Adrenal gland (tissue), 12 donors: ENCODE measurements around the gene BRPF1. TPM values are rescaled to one million over a fixed set of nuclear protein-coding genes. Genes with fewer than 3 reads are reported as not detected.

Experiments
- DNase-seq, 7 donors: peaks; one replicate each; pipeline ENCODE4 v3.0.0-alpha.2; 2019 to 2020
- H3K27ac ChIP-seq, 5 donors: fragments of 200-600 bp; sonication (generic) in 4 of 5; 1 replicate in 3 of 5; 2 replicates in 2 of 5; pipeline versions ENCODE4 v1.5.1 to v1.8.0; 2016 to 2020; ENCODE audit warnings: mild to moderate bottlenecking in 1 of 5
- H3K27me3 ChIP-seq: fragments of 200-600 bp; 2 replicates; pipeline ENCODE4 v1.8.0; 2021
- H3K36me3 ChIP-seq, 2 donors: fragments of 200-600 bp; replicated peaks in 1 of 2; 1 replicate in 1 of 2; 2 replicates in 1 of 2; pipeline versions ENCODE4 v1.5.1 to v1.8.0; 2018 to 2022
- H3K4me1 ChIP-seq, 2 donors: fragments of 200-600 bp; replicated peaks in 1 of 2; 1 replicate in 1 of 2; 2 replicates in 1 of 2; pipeline versions ENCODE4 v1.5.1 to v1.8.0; 2018 to 2021
- H3K4me3 ChIP-seq, 4 donors: fragments of 200-600 bp; sonication (generic) in 3 of 4; one replicate each; pipeline ENCODE4 v1.5.1; 2016 to 2018
- H3K9me3 ChIP-seq, 3 donors: fragments of 200-600 bp; sonication (generic) in 1 of 3; replicated peaks in 1 of 3; 1 replicate in 2 of 3; 2 replicates in 1 of 3; pipeline versions ENCODE4 v1.5.1 to v1.8.0; 2016 to 2021
- CTCF ChIP-seq, 6 experiments: fragments of 450-650 bp in 4 of 6; fragments of 200-600 bp in 2 of 6; sonication (generic) in 1 of 6; IDR thresholded peaks; 1 replicate in 5 of 6; 2 replicates in 1 of 6; pipeline versions ENCODE4 v1.5.1 to v1.8.0; 2016 to 2021; ENCODE audit warnings: antibody characterized with exemption in 6 of 6, mild to moderate bottlenecking in 2 of 6, moderate library complexity in 1 of 6
- POLR2A ChIP-seq, 2 donors: fragments of 450-650 bp; IDR thresholded peaks; one replicate each; pipeline ENCODE4 v1.6.1; 2017; ENCODE audit warnings: antibody characterized with exemption in 2 of 2, mild to moderate bottlenecking in 2 of 2, moderate library complexity in 1 of 2
- WGBS, 4 donors: extraction: QIAGEN DNeasy Blood & Tissue Kit in 2 of 4; methylation state at CpG; one replicate each; pipeline versions ENCODE4 v1.1.5 to v1.1.7; 2013 to 2017; 5-methylcytosine and 5-hydroxymethylcytosine counted together
- intact Hi-C, 2 donors: fragments of 100-400 bp; cut with DNase I; formaldehyde crosslinking; loops; one replicate each; pipeline versions ENCODE4 v1.14.1 to v1.15.0; 2022 to 2023
- polyA plus RNA-seq, 3 donors: library from polyadenylated mRNA; stranded (reverse); fragments of 200-250 nt in 2 of 3; fragments of 350-450 nt in 1 of 3; fragmentation: Illumina TruSeq in 1 of 3; extraction: RNeasy Lipid Tissue Mini Kit (QIAGEN cat#74804) in 1 of 3; gene quantifications; one replicate each; pipeline ENCODE4 v1.2.3, GENCODE V29; 2013 to 2014
- total RNA-seq, 9 donors: library from RNA; depleted of rRNA in 4 of 9; stranded (reverse); fragments of >200 nt in 4 of 9; fragments of 120-200 nt in 1 of 9; fragmentation: NEBNext Ultra II Directional in 1 of 9; extraction: Animal tissue kit (Norgen Biotek cat#: 25700) in 1 of 9; gene quantifications; one replicate each; pipeline versions ENCODE4 v1.1.0 to v1.2.4, GENCODE V29; 2013 to 2023
- donor health status: healthy with polysubstance abuse.
- donor health status: Bipolar disorder and iron deficiency.
- donor health status: DM: yes; HTN: yes; CAD: no.
- donor health status: DM: no; HTN: no; CAD: no.
- donor health status: DM: no; HTN: no; CAD: no.
- donor health status: DM: yes; HTN: yes; CAD: no.

BRPF1 gene
- total and polyA plus RNA-seq, 12 donors = 7.4 to 18.7 (median 14.3) TPM

GRCh38 chr3:9777694-9778021 lies 46.1 kb downstream of the BRPF1 start:
- WGBS, 4 donors = 56 to 89% (median 80%) methylated on average over 1 of the region's 1 CpG
- Histone ChIP-seq H3K4me3 (no peak overlapping the region), H3K9me3 (no peaks in the 10 kb centered on the region), H3K4me1 (peaks cover 28 to 63% of the 10 kb centered on the region in 2 donors), H3K36me3 (peaks cover 0 to 15% of the 10 kb centered on the region in 2 donors), H3K27me3 (no peaks in the 10 kb centered on the region), H3K27ac (peak overlapping the region in 3 of 5 donors; percentile 39 to 73 (median 64))
- intact Hi-C loops = no loop called here
- DNase-seq = no peak
- TF ChIP-seq CTCF (IDR thresholded peaks at IDR 0.05) (no peak), POLR2A (IDR thresholded peaks at IDR 0.05) (no peak)

GRCh38 chr3:9778143-9779074 lies 46.9 kb downstream of the BRPF1 start:
- WGBS, 4 donors = 59 to 80% (median 78%) methylated on average over 4 to 5 of the region's 5 CpGs

GRCh38 chr3:9779075-9779593 lies 47.6 kb downstream of the BRPF1 start:
- H3K4me3 ChIP-seq = no peak overlapping the region
- 73 to 90% (median 77%) methylated on average over 3 to 6 of the region's 6 CpGs for WGBS, 4 donors
- intact Hi-C loops = no loop called here
- peaks cover 0 to 28% of the 10 kb centered on the region in 2 donors for H3K36me3 ChIP-seq
- H3K4me1 ChIP-seq = peaks cover 32 to 67% of the 10 kb centered on the region in 2 donors
- DNase-seq = no peak
- TF ChIP-seq POLR2A (IDR thresholded peaks at IDR 0.05) (no peak), CTCF (IDR thresholded peaks at IDR 0.05) (no peak)
- H3K9me3 ChIP-seq = no peaks in the 10 kb centered on the region
- H3K27ac ChIP-seq = peak overlapping the region in 3 of 5 donors; percentile 39 to 73 (median 72)
- H3K27me3 ChIP-seq = no peaks in the 10 kb centered on the region

More at GRCh38 chr3:9778143-9779074, 46.9 kb downstream of the BRPF1 start:
- H3K27me3 ChIP-seq = no peaks in the 10 kb centered on the region
- intact Hi-C loops = no loop called here
- no peak overlapping the region for H3K4me3 ChIP-seq
- no peak for TF ChIP-seq CTCF (IDR thresholded peaks at IDR 0.05)
- TF ChIP-seq POLR2A (IDR thresholded peaks at IDR 0.05) = no peak
- no peaks in the 10 kb centered on the region for H3K9me3 ChIP-seq
- H3K4me1 ChIP-seq = peaks cover 28 to 63% of the 10 kb centered on the region in 2 donors
- peaks cover 0 to 21% of the 10 kb centered on the region in 2 donors for H3K36me3 ChIP-seq
- peak overlapping the region in 3 of 5 donors; percentile 39 to 73 (median 64) for H3K27ac ChIP-seq
- DNase-seq = peak in 5 of 7 donors; percentile 59 to 72 (median 67)

DNA sequence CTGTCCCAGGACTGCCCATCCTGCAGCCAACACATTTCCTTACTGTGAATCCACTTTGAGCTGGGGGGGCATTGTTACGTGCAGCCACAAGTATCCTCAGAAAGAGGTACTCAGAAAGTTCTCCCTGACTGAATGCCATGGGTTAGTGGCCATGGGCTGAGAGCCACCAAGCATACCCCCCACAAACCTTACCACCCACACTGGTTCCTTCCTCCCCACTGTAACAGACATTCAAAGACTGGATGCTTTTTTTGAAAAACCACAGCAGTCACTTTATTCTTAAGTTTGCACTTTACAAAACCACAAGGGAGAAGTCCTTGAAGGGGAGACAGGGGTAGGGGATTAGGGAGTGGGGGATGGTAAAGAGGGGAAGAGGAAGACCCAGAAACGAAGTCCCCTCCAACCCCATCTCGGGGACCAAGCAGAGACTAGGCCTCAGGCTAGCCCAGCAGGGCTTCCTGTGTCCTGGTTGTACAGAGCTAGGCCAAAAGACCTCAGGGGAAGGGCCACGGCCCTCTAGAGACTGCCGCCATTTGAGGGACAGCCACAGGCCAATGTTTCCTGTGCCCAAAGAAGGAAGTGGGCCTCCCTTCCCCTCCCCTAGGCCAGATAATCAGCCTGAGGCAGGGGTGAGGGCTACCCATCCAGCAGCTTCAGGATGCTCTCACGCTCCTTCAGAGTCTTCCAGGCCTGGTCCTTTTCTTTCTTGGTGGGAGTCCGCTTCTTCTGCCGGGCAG lies 48.4 kb downstream of the BRPF1 start:
- Histone ChIP-seq H3K4me1 (peaks cover 35 to 65% of the 10 kb centered on the region in 2 donors), H3K27me3 (no peaks in the 10 kb centered on the region), H3K27ac (peak overlapping the region in 4 of 5 donors; percentile 37 to 72 (median 60)), H3K36me3 (peaks cover 0 to 36% of the 10 kb centered on the region in 2 donors), H3K4me3 (no peak overlapping the region), H3K9me3 (no peaks in the 10 kb centered on the region)
- WGBS, 4 donors = 54 to 73% (median 66%) methylated on average over 4 to 8 of the region's 8 CpGs
- TF ChIP-seq POLR2A (IDR thresholded peaks at IDR 0.05) (no peak), CTCF (IDR thresholded peaks at IDR 0.05) (no peak)
- no peak for DNase-seq
- intact Hi-C loops = no loop called here
